ENCODE data around the gene EDEM3.

DNA sequence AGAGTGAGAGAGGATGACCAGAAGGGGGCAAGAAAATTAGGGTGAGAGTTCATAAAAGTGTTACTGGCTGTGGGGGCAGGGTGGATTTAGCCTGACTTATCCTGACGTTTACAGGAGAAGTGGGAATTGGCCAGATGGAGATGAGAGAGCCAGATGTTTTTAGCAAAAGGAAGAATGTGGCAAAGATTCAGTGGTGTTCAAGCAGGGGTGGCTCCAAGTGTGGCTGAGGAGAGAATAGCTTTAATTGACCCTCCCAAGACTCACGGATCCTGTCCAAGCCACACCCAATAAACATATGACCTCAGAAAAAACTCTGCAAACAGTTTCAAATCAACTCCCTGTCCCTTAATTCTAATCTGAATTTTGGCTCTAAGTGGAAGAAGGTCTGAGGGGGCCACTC, 35.2 kb upstream of the EDEM3 start:
- TF ChIP-seq, protein P1, sequence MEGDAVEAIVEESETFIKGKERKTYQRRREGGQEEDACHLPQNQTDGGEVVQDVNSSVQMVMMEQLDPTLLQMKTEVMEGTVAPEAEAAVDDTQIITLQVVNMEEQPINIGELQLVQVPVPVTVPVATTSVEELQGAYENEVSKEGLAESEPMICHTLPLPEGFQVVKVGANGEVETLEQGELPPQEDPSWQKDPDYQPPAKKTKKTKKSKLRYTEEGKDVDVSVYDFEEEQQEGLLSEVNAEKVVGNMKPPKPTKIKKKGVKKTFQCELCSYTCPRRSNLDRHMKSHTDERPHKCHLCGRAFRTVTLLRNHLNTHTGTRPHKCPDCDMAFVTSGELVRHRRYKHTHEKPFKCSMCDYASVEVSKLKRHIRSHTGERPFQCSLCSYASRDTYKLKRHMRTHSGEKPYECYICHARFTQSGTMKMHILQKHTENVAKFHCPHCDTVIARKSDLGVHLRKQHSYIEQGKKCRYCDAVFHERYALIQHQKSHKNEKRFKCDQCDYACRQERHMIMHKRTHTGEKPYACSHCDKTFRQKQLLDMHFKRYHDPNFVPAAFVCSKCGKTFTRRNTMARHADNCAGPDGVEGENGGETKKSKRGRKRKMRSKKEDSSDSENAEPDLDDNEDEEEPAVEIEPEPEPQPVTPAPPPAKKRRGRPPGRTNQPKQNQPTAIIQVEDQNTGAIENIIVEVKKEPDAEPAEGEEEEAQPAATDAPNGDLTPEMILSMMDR (IDR thresholded peaks at IDR 0.05; ENCODE audit: low read depth, low read length, missing input control) = no peak
- no peak for TF ChIP-seq FOXA2 (IDR thresholded peaks at IDR 0.05)

All from liver (tissue), 2 donors.